PC-9 (cell line): ENCODE data around the gene NRN1. TPM values are rescaled to one million over a fixed set of nuclear protein-coding genes. Genes with fewer than 3 reads are reported as not detected.

ENCODE experiments used
- BruUV-seq: library from RNA; stranded (reverse); fragments of 400-500 nt; replicated peaks from 2 replicates; lab custom pipeline; 2021; lab: Mats Ljungman, UMichigan
- CTCF ChIA-PET: fragments of 300-600 bp; sonication (Branson Sonifier 250); formaldehyde crosslinking; loops from one replicate; lab custom pipeline; 2022; ENCODE audit warnings: antibody characterized with exemption; lab: Charles Lee
- POLR2A ChIA-PET: fragments of 300-600 bp; sonication (Branson Sonifier 250); formaldehyde crosslinking; loops from one replicate; lab custom pipeline; 2022; ENCODE audit warnings: antibody characterized with exemption; ENCODE audit not compliant: unreplicated experiment; lab: Charles Lee
- DNase-seq, 2 experiments: peaks; one replicate each; pipeline versions ENCODE4 v3.0.0 to v3.0.0-alpha.2; 2015 to 2022; ENCODE audit warnings: mixed read lengths in 1 of 2
- H2AFZ ChIP-seq: fragments of 200-600 bp; sonication (generic); 2 replicates; pipeline ENCODE4 v1.8.1; 2017; ENCODE audit warnings: antibody characterized with exemption
- H3F3A ChIP-seq: fragments of 200-600 bp; sonication (generic); 2 replicates; pipeline ENCODE4 v1.8.1; 2017; ENCODE audit warnings: antibody characterized with exemption, mild to moderate bottlenecking, low read depth; ENCODE audit not compliant: insufficient read depth
- H3K27ac ChIP-seq: fragments of 200-600 bp; sonication (generic); 2 replicates; pipeline ENCODE4 v1.6.1; 2016; ENCODE audit warnings: mixed run types
- H3K27me3 ChIP-seq: fragments of 200-600 bp; sonication (generic); 2 replicates; pipeline ENCODE4 v1.6.1; 2016; ENCODE audit warnings: low read depth, mixed run types; ENCODE audit not compliant: insufficient read depth
- H3K36me3 ChIP-seq: fragments of 200-600 bp; sonication (generic); 2 replicates; pipeline ENCODE4 v1.6.1; 2016; ENCODE audit warnings: low read depth, mixed run types
- H3K4me1 ChIP-seq: fragments of 200-600 bp; sonication (generic); replicated peaks from 2 replicates; pipeline ENCODE4 v1.6.1; 2016; ENCODE audit warnings: mixed run types; ENCODE audit not compliant: insufficient read depth
- H3K4me2 ChIP-seq: fragments of 200-600 bp; sonication (generic); 2 replicates; pipeline ENCODE4 v1.6.1; 2017; ENCODE audit warnings: mixed run types
- H3K4me3 ChIP-seq: fragments of 200-600 bp; sonication (generic); 2 replicates; pipeline ENCODE4 v1.6.1; 2016; ENCODE audit warnings: mixed run types
- H3K79me2 ChIP-seq: fragments of 200-600 bp; sonication (generic); 2 replicates; pipeline ENCODE4 v1.6.1; 2017; ENCODE audit warnings: low read depth, mixed run types
- H3K9me2 ChIP-seq: fragments of 200-600 bp; sonication (generic); 2 replicates; pipeline ENCODE4 v1.8.1; 2017; ENCODE audit warnings: mild to moderate bottlenecking; ENCODE audit not compliant: insufficient read depth
- H3K9me3 ChIP-seq: fragments of 200-600 bp; sonication (generic); 2 replicates; pipeline ENCODE4 v1.8.1; 2016; ENCODE audit warnings: low read depth; ENCODE audit not compliant: insufficient read depth
- H4K20me1 ChIP-seq: fragments of 200-600 bp; sonication (generic); 2 replicates; pipeline ENCODE4 v1.8.1; 2017; ENCODE audit not compliant: insufficient read depth
- EZH2 ChIP-seq: fragments of 200-600 bp; sonication (generic); IDR thresholded peaks from 2 replicates; pipeline ENCODE4 v1.8.0; 2017; ENCODE audit warnings: antibody characterized with exemption, low read depth
- intact Hi-C: fragments of 100-400 bp; cut with micrococcal nuclease; formaldehyde crosslinking; loops from one replicate; pipeline ENCODE4 v1.10.0; 2022; ENCODE audit not compliant: unreplicated experiment
- total RNA-seq: library from RNA; stranded (reverse); gene quantifications from 2 replicates; pipeline ENCODE4 v1.2.3, GENCODE V29; 2021
- TF ChIP-seq, protein P1 (sequence below): fragments of 200-600 bp; sonication (generic); conservative IDR thresholded peaks from 2 replicates; pipeline ENCODE4 v1.6.1; 2017; ENCODE audit warnings: mixed run types, antibody characterized with exemption, mild to moderate bottlenecking, moderate library complexity

The NRN1 gene
- total RNA-seq, 1 experiment from 2014 or later = not detected

DNA sequence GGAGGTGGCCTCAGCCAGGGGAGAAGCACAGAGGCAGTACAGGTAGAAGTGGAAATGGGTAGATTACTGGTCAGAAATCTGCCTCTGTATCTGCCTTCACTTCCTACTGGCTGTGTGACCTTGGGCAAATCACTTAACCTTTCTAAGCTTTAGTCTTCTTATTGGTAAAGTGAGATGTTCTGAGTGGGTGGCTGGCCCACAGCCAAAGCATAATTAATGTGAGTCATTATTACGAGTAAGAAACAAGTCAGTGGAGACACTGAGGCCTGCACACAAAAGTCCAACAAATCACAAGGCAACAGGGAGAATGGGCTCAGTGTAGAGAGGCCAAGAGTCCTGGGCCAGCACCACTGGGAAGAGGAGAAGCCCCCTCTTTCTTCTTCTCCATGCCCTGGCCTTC, 39.1 kb downstream of the NRN1 start:
- Histone ChIP-seq H3K27me3 (no peaks in the 10 kb centered on the region), H3K4me1 (no peaks in the 10 kb centered on the region), H3F3A (no peaks in the 10 kb centered on the region), H3K9me2 (no peaks in the 10 kb centered on the region), H3K27ac (no peak overlapping the region), H3K4me2 (no peak overlapping the region), H4K20me1 (no peaks in the 10 kb centered on the region), H3K9me3 (no peaks in the 10 kb centered on the region), H3K79me2 (no peaks in the 10 kb centered on the region), H2AFZ (no peak overlapping the region), H3K36me3 (no peaks in the 10 kb centered on the region), H3K4me3 (no peak overlapping the region)
- TF ChIP-seq, protein P1, sequence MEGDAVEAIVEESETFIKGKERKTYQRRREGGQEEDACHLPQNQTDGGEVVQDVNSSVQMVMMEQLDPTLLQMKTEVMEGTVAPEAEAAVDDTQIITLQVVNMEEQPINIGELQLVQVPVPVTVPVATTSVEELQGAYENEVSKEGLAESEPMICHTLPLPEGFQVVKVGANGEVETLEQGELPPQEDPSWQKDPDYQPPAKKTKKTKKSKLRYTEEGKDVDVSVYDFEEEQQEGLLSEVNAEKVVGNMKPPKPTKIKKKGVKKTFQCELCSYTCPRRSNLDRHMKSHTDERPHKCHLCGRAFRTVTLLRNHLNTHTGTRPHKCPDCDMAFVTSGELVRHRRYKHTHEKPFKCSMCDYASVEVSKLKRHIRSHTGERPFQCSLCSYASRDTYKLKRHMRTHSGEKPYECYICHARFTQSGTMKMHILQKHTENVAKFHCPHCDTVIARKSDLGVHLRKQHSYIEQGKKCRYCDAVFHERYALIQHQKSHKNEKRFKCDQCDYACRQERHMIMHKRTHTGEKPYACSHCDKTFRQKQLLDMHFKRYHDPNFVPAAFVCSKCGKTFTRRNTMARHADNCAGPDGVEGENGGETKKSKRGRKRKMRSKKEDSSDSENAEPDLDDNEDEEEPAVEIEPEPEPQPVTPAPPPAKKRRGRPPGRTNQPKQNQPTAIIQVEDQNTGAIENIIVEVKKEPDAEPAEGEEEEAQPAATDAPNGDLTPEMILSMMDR = no peak
- TF ChIP-seq EZH2 = no peak
- ChIA-PET CTCF (no interaction called here), POLR2A (no interaction called here)
- BruUV-seq = no TSS peak
- DNase-seq = no peak
- intact Hi-C loops = no loop called here

DNA sequence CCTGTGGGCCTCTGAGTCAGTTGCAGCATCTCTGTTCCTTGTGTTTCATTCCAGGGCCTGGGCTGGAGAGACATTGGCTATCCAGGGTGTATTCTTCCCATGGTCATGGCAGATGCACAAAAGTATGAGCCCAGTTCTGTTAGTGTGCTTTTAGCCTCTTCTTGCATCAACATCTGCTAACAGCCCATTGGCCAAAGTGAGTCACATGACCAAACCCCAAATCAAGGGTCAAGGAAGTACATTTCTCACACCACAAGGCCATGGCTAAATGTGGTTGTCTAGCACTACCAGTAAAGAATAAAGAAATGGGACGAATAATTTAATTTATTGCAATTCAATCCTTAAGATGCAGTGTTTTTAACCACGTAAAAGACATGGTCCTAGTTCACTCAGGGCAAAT, 43.9 kb downstream of the NRN1 start:
- no peak for DNase-seq
- TF ChIP-seq, protein P1 = no peak
- TF ChIP-seq EZH2 = no peak
- ChIA-PET POLR2A (no interaction called here), CTCF (no interaction called here)
- Histone ChIP-seq H3K36me3 (no peaks in the 10 kb centered on the region), H3K4me3 (no peak overlapping the region), H3K9me3 (no peaks in the 10 kb centered on the region), H4K20me1 (no peaks in the 10 kb centered on the region), H2AFZ (no peak overlapping the region), H3K9me2 (no peaks in the 10 kb centered on the region), H3K4me2 (no peak overlapping the region), H3K4me1 (no peaks in the 10 kb centered on the region), H3K27ac (no peak overlapping the region), H3F3A (no peaks in the 10 kb centered on the region), H3K79me2 (no peaks in the 10 kb centered on the region), H3K27me3 (0 out of 2 replicates have a peak, but pooled peaks cover 5% of the 10 kb centered on the region)
- intact Hi-C loops = no loop called here
- BruUV-seq = no TSS peak

DNA sequence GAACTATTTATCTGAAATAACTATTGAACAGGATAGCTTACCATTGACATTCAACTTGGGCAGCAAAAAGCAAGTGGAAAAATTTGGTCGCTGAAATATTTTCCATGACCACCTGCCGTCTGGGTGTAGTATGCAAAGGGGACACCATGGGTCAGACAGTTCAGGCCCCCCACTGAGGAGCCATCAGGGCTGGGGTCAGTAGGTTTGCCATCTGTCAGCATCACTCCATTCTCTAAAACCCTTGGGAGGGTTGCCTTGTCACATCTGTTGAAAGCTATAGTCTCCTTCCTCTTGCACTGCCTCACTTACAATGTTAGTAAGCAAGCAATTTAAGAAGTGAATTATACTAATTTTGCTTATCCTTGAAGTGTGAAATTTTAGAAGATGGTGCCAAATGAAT, 44.9 kb downstream of the NRN1 start:
- BruUV-seq = no TSS peak
- Histone ChIP-seq H3K4me3 (no peak overlapping the region), H3K4me1 (no peaks in the 10 kb centered on the region), H3K9me2 (no peaks in the 10 kb centered on the region), H2AFZ (no peak overlapping the region), H4K20me1 (no peaks in the 10 kb centered on the region), H3K4me2 (no peak overlapping the region), H3K36me3 (no peaks in the 10 kb centered on the region), H3K27ac (no peak overlapping the region), H3K9me3 (no peaks in the 10 kb centered on the region), H3F3A (no peaks in the 10 kb centered on the region), H3K27me3 (peaks cover 15% of the 10 kb centered on the region), H3K79me2 (no peaks in the 10 kb centered on the region)
- CTCF ChIA-PET = no interaction called here
- POLR2A ChIA-PET = no interaction called here
- intact Hi-C loops = no loop called here
- TF ChIP-seq, protein P1 = no peak
- no peak for TF ChIP-seq EZH2
- no peak for DNase-seq
